Pulmonary artery endothelial cell (primary cell): ENCODE results near the gene PFKP. TPM values are rescaled to one million over a fixed set of nuclear protein-coding genes. Genes with fewer than 3 reads are reported as not detected.

Source experiments
- DNase-seq: peaks from one replicate; pipeline ENCODE4 v3.0.0-alpha.2; 2011; ENCODE audit warnings: low read depth, low spot score
- total RNA-seq: library from RNA; depleted of rRNA; stranded (reverse); fragments of >200 nt; gene quantifications from 2 replicates; pipeline ENCODE4 v1.2.3, GENCODE V29; 2014

Gene PFKP
- total RNA-seq, 1 donor from 2014 or later, result 471 TPM

DNA sequence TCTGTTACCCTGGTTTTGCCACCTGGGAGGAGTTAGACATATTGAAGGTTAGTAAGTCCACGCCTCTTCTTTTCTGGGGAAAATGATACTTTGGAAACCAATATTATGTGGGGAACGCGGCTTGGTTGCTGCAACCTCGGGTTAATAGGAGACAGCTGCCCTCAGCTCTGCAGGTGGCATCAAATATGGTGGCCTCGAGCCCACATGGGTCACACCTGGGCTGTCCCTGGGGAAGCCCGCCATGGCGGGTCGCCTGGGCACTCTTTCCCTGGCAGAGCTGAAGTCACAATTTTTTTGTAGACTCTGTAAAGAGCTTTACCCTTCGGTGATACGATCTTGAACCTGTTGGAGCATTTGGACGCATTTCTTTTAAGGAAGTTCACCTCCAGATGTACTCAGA, 2.5 kb downstream of the PFKP start:
- DNase-seq, result no peak

DNA sequence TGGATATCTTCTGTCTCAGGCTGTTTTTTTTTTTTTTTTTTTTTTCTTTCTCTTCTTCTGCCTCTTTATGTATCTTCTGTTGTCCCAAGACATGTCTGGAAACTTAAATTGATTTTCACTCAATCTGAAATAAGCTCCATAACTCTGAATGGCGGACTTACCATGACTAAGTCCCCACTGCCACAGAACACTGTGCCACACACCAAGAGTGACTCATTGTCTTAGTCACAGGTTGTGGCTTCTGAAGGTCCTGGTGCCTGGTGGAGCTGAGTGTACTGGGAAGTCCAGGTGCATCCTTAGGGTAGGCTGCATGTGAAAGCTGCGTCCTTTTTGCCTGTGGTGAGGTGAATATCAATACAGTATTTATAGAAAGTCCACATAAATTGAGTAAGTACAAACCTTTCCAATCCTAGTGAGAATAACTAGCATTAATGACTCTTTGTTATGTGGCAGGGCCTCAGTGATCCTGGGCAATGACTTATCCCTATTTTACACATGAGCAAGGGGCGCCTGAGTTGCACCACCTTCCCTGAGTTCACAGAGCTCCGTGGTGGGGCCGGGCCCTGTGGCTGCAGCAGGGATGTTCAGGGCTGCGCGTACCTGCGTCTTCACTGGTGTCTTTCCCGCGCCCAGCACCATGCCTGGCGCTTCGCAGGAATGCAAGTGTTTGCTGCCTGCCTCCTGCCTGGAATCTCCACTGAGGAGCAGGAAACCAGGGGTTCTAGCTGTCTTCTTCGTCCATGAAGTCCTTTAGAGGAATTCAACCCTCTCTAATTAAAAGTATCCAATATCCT, 4.3 kb downstream of the PFKP start:
- DNase-seq, result peak; percentile 89

DNA sequence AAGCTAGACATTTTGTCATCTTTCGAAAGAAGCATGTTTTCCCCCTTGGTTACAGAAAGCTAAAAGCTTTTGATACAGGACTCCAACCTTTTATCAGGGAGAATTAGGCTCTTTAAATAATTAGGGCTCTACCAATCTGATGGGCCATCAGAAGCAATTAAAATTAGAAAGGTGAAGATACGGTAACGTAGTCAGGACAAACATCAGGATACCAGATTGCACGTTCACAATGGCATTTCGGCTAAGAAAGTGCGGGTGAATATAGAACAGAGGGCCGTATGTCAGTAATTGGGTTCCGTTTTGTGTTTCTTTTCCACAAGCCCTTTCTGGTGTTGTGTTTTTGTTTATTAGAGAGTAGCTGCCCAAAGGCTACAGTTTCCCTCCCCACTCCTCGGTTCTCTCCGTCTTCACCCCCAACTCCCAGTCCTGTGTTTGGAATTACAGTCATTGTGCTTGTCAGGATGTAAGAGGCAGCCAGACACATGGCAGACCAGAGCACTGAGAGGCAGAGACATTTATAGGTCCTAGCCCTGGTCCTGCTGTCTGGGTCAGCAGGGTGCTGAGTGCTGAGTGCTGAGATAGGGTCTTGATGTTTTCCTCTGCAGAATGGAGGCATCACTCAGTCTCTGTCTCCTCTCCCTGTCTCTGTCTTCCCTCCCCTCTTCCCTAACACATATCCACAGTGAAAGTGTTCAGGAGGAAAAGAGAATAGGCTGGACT, 5.5 kb downstream of the PFKP start:
- DNase-seq, result no peak

DNA sequence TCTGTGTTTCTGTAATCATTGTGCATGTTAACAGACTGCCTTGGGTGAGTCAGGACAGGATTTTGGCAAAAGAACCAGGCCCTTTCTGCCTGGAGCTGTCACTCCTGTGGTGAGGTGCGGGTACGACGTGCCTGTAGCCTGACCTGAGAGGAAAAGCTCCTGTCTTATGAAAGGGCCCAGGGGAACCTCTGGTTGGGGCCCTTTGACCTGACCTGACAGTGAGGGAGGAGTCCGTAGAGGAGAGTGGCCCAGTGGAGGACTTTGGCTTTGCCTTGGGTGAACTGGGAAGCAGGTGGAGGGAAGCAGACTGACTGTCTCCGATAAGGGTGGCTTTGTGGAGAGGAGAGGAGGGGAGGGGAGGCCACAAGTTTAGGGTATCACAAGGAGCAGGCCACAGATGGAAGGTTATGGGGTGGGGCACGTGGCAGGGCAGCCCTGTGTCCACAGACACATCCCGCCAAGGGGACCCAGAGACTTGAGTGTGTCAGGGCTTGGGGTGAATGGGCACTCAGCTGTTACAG, 6.9 kb downstream of the PFKP start:
- no peak for DNase-seq

DNA sequence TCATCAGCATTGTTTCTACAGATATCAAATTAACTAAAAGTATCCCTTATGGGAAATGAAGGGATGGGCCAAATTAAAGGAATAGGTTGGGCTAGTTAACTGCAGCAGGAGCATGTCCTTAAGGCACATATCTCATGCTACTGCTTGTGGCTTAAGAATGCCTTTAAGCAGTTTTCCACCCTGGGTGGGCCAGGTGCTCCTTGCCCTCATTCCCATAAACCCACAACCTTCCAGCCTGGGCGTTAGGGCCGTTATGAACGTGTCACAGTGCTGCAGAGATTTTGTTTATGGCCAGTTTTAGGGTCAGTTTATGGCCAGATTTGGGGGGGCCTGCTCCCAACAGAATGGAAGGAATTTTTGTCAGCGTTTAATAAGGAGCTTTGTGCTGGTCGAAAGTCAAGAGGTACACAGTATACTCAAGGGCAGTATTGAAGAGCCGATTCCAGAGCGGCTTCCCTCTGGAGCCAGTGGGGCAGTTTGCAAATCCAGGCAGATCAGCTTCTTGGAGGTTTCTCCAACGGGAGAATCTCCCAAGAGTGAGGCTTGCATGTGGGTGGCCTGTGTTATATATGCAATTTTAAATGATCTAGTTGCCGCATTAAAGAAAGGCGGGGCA, 7.7 kb downstream of the PFKP start:
- no peak for DNase-seq

DNA sequence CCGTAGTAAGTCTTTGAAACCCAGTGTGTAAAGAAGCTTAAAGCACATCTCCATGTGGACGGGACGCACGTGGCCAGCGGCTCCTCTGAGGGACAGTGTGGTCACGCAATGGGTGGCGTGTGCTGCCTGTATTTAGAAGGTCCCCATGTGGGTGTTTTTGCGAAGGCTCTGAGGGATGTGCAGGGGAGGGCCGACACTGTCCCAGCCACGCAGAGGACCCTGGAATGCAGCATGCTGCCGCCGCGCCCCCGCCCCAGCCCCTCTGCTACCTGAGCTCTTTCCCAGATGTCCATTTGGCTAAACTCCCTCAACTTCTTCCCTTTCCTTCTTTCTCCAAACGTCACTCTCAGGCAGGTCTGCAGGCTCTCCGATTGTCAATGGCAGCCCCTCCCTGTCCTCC, 8.8 kb downstream of the PFKP start:
- DNase-seq, result no peak

GRCh38 chr10:3077509-3077908, 10.2 kb downstream of the PFKP start:
- DNase-seq, result no peak

DNA sequence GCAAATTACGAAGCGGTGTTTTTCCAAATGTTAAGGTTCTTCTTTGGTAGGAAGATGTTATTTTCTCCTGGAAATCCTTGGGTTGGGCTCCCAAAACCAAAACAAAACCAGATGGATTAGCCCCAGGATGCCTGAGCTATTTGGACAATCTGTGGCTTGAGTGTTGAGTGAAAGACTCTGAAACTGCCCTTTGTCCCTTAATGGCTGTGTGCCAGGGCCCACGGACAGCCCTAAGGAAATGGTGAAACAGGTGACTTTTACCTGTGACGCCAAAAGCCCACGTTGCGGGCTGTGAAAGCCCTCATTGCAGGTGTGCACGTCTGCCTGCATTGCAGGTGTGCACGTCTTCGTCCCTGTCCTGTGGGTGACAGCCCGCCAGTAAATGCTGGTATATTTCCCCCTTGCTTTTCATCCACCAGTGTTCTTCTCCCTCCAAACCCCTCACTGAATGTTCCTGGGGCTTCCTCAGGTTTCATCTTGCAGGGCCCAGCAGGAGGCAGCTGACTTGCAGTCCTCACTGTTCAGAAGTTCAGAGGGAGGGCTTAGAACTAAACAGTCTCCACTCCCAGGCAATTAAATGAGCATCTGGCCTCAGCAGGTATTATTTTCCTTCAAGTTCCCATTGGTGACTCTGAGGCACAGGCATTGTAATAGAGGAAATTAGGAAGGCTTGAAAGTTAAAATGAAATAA, 10.7 kb downstream of the PFKP start:
- no peak for DNase-seq

- no peak for DNase-seq
Measured at GRCh38 chr10:3081383-3081981, 14.1 kb downstream of the PFKP start.

DNA sequence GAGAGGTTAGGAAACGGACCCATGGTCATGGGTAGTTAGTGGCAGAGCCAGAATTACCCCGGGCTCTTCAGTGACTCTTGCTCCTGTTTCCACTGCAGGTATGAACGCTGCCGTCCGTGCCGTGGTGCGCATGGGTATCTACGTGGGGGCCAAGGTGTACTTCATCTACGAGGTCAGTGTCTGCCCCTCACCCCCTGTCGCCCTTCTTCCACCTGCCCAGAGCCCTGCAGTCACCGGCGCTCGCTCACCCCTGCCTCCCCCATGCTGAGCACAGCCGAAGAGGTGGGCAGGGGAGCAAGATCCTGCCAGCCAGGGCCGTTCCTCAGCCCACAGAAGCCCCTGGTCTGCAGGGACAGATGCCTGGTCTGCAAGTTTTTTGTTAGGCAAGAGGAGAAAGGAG, 14.9 kb downstream of the PFKP start:
- DNase-seq, result no peak

DNA sequence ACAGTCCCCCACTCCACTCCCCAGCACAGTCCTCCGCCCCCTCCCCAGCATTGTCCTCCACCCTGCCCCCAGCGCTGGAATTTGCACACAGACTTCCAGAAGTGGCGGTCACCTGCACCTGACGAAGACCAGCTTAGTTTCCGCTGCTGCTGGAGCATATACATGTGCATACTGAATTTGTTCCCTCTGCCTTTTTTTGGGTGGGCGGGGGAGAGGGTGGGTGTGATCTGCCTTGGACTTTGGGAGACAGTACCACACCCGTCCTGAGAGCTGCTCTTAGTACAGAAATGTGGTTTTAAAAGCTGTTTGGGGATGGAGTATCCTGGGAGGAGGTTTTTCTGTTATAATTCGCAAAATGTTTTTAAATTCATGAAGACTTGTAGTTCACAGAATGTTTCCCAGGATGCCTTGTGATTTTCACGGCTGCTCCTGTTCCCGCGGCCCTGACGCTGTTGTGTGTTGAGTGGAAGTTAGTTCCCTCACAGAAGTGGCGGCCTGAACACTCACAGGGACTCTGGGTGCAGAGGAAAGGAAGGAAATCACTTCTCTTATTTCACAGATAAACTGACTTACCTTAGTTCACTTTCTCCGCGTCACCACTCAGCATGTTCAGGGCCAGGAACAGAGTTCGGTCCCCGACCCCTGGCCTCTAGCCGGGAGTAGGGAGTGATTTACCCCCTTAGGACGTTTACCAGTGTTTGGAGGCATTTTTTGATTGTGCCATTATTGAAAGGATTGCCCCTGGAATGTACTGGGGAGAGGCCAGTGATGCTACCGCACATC, 18.6 kb downstream of the PFKP start:
- DNase-seq, result no peak

- no peak for DNase-seq
Measured at GRCh38 chr10:3090388-3090787, 23.0 kb downstream of the PFKP start.

- DNase-seq, result peak; percentile 63
Measured at GRCh38 chr10:3090914-3091787, 23.8 kb downstream of the PFKP start.

DNA sequence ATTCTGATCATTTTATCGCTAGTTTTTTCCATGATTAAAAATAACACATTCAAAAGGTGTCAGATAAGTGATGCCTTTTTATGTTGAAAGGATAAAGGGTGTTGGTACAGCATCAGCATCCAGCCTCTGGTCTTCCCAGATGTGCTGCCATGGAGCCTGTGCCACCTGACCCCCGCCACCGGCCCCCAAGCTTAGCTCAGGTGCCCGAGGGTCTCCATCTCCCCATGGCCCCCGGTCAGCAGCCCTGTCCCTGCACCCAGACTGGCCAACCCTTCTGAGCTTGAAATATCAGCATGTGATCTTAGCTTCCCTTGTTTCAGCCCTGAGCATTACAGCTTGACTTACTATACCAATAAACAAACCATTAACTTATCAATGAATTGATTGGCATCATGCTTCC, 24.6 kb downstream of the PFKP start:
- no peak for DNase-seq

DNA sequence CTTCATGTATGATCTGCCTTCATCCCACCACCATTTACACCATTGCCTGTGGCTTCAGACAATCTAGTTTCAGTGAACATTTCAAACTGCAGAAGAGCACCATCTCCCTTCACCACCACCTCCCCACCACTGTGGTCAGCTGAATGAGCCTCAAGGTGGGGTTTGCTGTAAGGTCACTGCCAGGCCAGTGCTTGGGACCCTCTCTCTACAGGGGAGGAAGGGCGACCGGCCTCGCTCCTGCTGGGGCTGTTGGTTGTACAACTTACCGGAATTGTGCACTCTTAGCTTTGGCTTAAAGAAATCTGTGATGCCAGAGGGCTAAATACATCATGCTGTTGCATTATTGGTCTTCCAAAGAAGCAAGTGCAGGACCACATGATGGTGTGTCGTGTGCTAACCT, 26.6 kb downstream of the PFKP start:
- DNase-seq, result no peak

GRCh38 chr10:3094609-3095036, 27.3 kb downstream of the PFKP start:
- DNase-seq, result no peak

DNA sequence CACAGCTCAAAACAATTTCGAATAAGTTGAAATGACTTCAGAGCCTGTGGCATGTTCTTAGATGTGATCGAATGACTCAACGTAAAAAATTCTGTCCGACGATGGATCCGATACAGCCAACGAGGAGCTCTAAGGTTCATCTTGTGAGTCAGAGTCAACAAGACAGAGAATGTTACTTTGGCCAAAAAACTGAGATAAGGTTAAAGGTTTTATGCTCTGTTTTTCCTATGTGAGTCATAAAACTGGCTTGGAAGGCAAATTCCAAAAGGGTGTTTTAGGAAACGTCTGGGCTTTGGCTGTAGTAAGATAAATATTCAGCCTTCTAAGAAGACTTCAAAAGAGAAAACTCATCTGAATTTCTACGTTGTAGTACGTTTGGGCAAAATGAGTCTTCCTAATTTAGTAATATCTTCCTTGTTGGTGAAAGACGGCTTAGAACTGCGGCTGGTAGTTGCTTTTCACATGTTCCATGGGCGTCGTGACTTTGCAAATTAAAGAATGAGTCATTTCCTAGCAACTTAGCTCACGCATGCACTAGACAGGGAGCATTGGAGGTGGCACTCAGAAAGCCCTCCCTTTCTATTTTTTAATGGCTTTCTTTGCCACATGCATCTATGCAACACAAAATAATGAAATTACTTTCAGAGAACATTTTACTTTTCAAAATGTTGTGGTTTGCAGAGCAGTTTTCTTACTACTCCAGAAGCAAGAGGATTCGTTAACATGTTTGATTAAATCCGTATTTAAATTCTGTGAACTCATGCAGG, 28.2 kb downstream of the PFKP start:
- peak; percentile 97 for DNase-seq

DNA sequence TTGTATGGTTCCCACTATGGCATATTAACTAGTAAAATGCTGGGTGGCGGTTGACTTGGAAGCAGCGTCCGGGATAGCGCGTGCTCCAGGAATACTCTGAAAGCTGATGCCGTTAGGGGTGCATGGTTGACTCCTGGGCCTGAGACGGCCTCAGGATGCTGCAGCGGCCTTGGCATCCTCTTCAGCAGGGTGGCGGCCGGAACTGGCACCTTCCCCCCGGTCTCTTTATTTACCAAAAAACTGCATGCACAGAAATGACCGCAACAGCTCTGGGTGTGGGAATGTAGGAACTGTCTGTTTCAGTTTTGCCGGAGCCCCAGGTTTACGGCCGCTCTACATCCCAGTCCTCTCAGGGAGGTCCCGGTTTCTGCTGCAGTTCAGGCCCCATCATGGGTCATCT, 28.8 kb downstream of the PFKP start:
- no peak for DNase-seq

GRCh38 chr10:3097160-3097559, 29.8 kb downstream of the PFKP start:
- DNase-seq, result no peak
